Endothelial cell of umbilical vein (primary cell): ENCODE measurements around the gene RAN. TPM values are rescaled to one million over a fixed set of nuclear protein-coding genes. Genes with fewer than 3 reads are reported as not detected.

ENCODE experiments used
- BruUV-seq: library from RNA; stranded (reverse); fragments of 400-500 nt; replicated peaks from 2 replicates; lab custom pipeline; 2021; lab: Mats Ljungman, UMichigan
- CTCF ChIA-PET: fragments of 300-600, 350-600 bp; sonication (Branson Sonifier 250); formaldehyde crosslinking; loops from one replicate; lab custom pipeline; 2021; ENCODE audit warnings: antibody characterized with exemption, inconsistent platforms; lab: Charles Lee
- POLR2A ChIA-PET: fragments of 300-600, 350-600 bp; sonication (Branson Sonifier 250); formaldehyde crosslinking; loops from one replicate; lab custom pipeline; 2021; ENCODE audit warnings: antibody characterized with exemption, inconsistent platforms; lab: Charles Lee
- DNase-seq: peaks from one replicate; pipeline ENCODE4 v3.0.0-alpha.2; 2011; ENCODE audit warnings: low read depth, low spot score
- FAIRE-seq: peaks from 2 replicates; lab custom pipeline; 2011; peaks lifted over from hg19 to GRCh38; lab: Jason Lieb, UNC
- H2AFZ ChIP-seq: 2 replicates; pipeline ENCODE4 v1.6.0; 2012; ENCODE audit warnings: low read depth, low read length, control low read depth, inconsistent platforms
- H3K27ac ChIP-seq: 2 replicates; pipeline ENCODE4 v1.5.1; 2011; ENCODE audit warnings: low read depth, mild to moderate bottlenecking, control low read depth, low read length, moderate library complexity; ENCODE audit not compliant: insufficient read depth
- H3K27me3 ChIP-seq, 2 experiments: 2 replicates each; pipeline versions ENCODE4 v1.6.0 to v1.6.1; 2011; ENCODE audit warnings: low read length in 2 of 2, mixed read lengths in 1 of 2; ENCODE audit not compliant: control insufficient read depth in 2 of 2, insufficient read depth in 2 of 2
- H3K36me3 ChIP-seq, 2 experiments: 2 replicates in 1 of 2; 3 replicates in 1 of 2; pipeline ENCODE4 v1.5.1; 2011; ENCODE audit warnings: low read length in 2 of 2, mild to moderate bottlenecking in 1 of 2, moderate library complexity in 1 of 2; ENCODE audit not compliant: control insufficient read depth in 2 of 2, insufficient read depth in 2 of 2; ENCODE audit errors: extremely low read depth in 1 of 2
- H3K4me1 ChIP-seq: 3 replicates; pipeline ENCODE4 v1.5.1; 2011; ENCODE audit warnings: mild to moderate bottlenecking, low read length; ENCODE audit not compliant: control insufficient read depth, insufficient read depth; ENCODE audit errors: extremely low read depth
- H3K4me2 ChIP-seq: 2 replicates; pipeline ENCODE4 v1.6.1; 2011; ENCODE audit warnings: low read length, control low read depth, mixed read lengths; ENCODE audit not compliant: insufficient read depth
- H3K4me3 ChIP-seq, 3 experiments: fragments of 200-600 bp in 1 of 3; sonication (generic), shearing (Covaris generic) in 1 of 3; replicated peaks in 1 of 3; 2 replicates each; pipeline ENCODE4 v1.5.1; 2011 to 2016; ENCODE audit warnings: control low read depth in 3 of 3, low read length in 3 of 3, mild to moderate bottlenecking in 2 of 3, inconsistent platforms in 1 of 3, low read depth in 1 of 3, moderate library complexity in 1 of 3; ENCODE audit not compliant: insufficient read depth in 1 of 3
- H3K79me2 ChIP-seq: 2 replicates; pipeline ENCODE4 v1.6.0; 2012; ENCODE audit warnings: low read length, inconsistent platforms; ENCODE audit not compliant: control insufficient read depth, insufficient read depth
- H3K9ac ChIP-seq: replicated peaks from 2 replicates; pipeline ENCODE3; 2011; ENCODE audit warnings: low read length, control low read depth; ENCODE audit not compliant: insufficient read depth; ENCODE audit errors: extremely low read depth
- H3K9me1 ChIP-seq: replicated peaks from 3 replicates; pipeline ENCODE4 v1.6.0; 2011; ENCODE audit warnings: mild to moderate bottlenecking, low read length; ENCODE audit not compliant: control insufficient read depth, insufficient read depth; ENCODE audit errors: extremely low read depth
- H3K9me3 ChIP-seq: replicated peaks from 2 replicates; pipeline ENCODE4 v1.5.1; 2012; ENCODE audit warnings: low read length, inconsistent platforms; ENCODE audit not compliant: control insufficient read depth, insufficient read depth
- H4K20me1 ChIP-seq: replicated peaks from 2 replicates; pipeline ENCODE3; 2011; ENCODE audit warnings: mild to moderate bottlenecking, low read length; ENCODE audit not compliant: control insufficient read depth, insufficient read depth; ENCODE audit errors: extremely low read depth
- CTCF ChIP-seq, 2 donors: IDR thresholded peaks; 1 replicate in 1 of 2; 2 replicates in 1 of 2; pipeline ENCODE4 v1.5.1; 2011; ENCODE audit warnings: low read length in 2 of 2, mild to moderate bottlenecking in 2 of 2, moderate library complexity in 2 of 2, control low read depth in 1 of 2, inconsistent platforms in 1 of 2, low read depth in 1 of 2; ENCODE audit not compliant: insufficient read depth in 1 of 2; ENCODE audit errors: extremely low read depth in 1 of 2
- EZH2 ChIP-seq: IDR thresholded peaks from 2 replicates; pipeline ENCODE4 v1.6.1; 2012; ENCODE audit warnings: borderline replicate concordance, low read depth, mild to moderate bottlenecking, moderate library complexity, low read length, inconsistent platforms; ENCODE audit not compliant: severe bottlenecking
- GATA2 ChIP-seq: IDR thresholded peaks from 2 replicates; pipeline ENCODE4 v1.7.0; 2011; ENCODE audit warnings: low read depth, mild to moderate bottlenecking, moderate library complexity, mixed read lengths, low read length; ENCODE audit not compliant: insufficient read length, insufficient read depth
- MAX ChIP-seq: IDR thresholded peaks from 2 replicates; pipeline ENCODE4 v1.6.1; 2011; ENCODE audit not compliant: insufficient read depth, insufficient read length
- POLR2A ChIP-seq: IDR thresholded peaks from 2 replicates; pipeline ENCODE4 v1.6.1; 2012; ENCODE audit warnings: low read depth, mild to moderate bottlenecking, control low read depth, low read length
- POLR2AphosphoS5 ChIP-seq: IDR thresholded peaks from 2 replicates; pipeline ENCODE4 v1.6.1; 2012; ENCODE audit warnings: low read depth, mild to moderate bottlenecking, control low read depth, low read length, moderate library complexity; ENCODE audit not compliant: insufficient read depth
- dilution Hi-C: fragments of 300-500 bp; cut with MboI; formaldehyde crosslinking; loops from one replicate; pipeline ENCODE4 v1.15.0; 2019; ENCODE audit warnings: low sequenced_read_pairs; ENCODE audit not compliant: extremely low pct_ligation_motif_present
- intact Hi-C: fragments of 100-400 bp; cut with micrococcal nuclease; formaldehyde crosslinking; loops from one replicate; pipeline ENCODE4 v1.10.0; 2022
- polyA plus RNA-seq, 4 experiments: library from polyadenylated mRNA; depleted of rRNA in 3 of 4; stranded (reverse) in 3 of 4; unstranded in 1 of 4; fragments of >200 nt; gene quantifications; 2 replicates each; pipeline versions ENCODE4 v1.2.1 to v1.2.3, GENCODE V29; 2011 to 2012; ENCODE audit warnings: missing spikeins in 1 of 4
- total RNA-seq: library from RNA; stranded (reverse); gene quantifications from 2 replicates; pipeline ENCODE4 v1.2.3, GENCODE V29; 2021

Gene RAN
- total and polyA plus RNA-seq, 2 donors (not counting 3 experiments of a cell fraction or from before 2014, with no cell fraction given): 1,075 to 1,205 TPM

DNA sequence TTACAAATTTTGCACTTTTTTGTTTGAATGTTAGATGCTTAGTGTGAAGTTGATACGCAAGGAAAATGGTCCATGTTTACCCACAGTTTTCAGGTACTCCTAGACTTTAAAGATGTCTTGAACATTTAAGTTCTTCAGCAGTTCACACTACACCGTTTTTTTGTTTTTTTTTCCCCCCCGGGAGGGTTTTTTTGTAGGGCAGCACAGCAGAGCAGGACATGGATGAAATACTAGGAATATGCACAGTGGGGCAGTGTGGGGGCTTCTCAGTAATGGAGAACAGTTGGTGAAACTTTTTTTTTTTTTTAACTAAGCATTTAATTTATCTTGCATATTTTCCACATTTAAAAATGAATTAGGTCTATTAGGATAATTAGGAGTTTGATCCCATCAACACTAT, 4.9 kb downstream of the RAN start:
- no peak for DNase-seq
- dilution Hi-C loops (no loop called here), intact Hi-C loops (loop anchor here (10.0 kb wide), 1 partner anchor 838 kb away; the partner anchor contains the start of gene SFSWAP)
- no peaks in the 10 kb centered on the region for H3K9me3 ChIP-seq
- no peak overlapping the region for H3K9ac ChIP-seq
- no peak overlapping the region for H3K4me2 ChIP-seq
- FAIRE-seq: no peak
- peaks cover 9% of the 10 kb centered on the region for H4K20me1 ChIP-seq
- H2AFZ ChIP-seq: no peak overlapping the region
- peaks cover 6 to 36% of the 10 kb centered on the region in 2 experiments for H3K36me3 ChIP-seq
- H3K4me1 ChIP-seq: peaks cover 16% of the 10 kb centered on the region
- no peaks in the 10 kb centered on the region for H3K9me1 ChIP-seq
- no TSS peak for BruUV-seq
- peaks cover 33% of the 10 kb centered on the region for H3K79me2 ChIP-seq
- no peak overlapping the region for H3K4me3 ChIP-seq
- TF ChIP-seq MAX (no peak), CTCF (IDR thresholded peaks at IDR 0.05; ENCODE audit: extremely low read depth in 1 of 2, insufficient read depth in 1 of 2, low read depth in 1 of 2, low read length in 2 of 2) (no peak), POLR2AphosphoS5 (no peak), EZH2 (no peak), POLR2A (no peak), GATA2 (no peak)
- no peak overlapping the region for H3K27ac ChIP-seq
- CTCF ChIA-PET: no interaction called here
- POLR2A ChIA-PET: interaction anchor here (0.7 kb wide), 1 partner anchor 1282 kb away, joined by 6 read pairs; no protein-coding TSS in a partner anchor
- no peaks in the 10 kb centered on the region for H3K27me3 ChIP-seq
